Measurements from ENCODE around the gene LRP5. TPM values are rescaled to one million over a fixed set of nuclear protein-coding genes. Genes with fewer than 3 reads are reported as not detected.

The LRP5 gene
- total RNA-seq, 1 donor from 2014 or later, result 20.2 TPM

DNA sequence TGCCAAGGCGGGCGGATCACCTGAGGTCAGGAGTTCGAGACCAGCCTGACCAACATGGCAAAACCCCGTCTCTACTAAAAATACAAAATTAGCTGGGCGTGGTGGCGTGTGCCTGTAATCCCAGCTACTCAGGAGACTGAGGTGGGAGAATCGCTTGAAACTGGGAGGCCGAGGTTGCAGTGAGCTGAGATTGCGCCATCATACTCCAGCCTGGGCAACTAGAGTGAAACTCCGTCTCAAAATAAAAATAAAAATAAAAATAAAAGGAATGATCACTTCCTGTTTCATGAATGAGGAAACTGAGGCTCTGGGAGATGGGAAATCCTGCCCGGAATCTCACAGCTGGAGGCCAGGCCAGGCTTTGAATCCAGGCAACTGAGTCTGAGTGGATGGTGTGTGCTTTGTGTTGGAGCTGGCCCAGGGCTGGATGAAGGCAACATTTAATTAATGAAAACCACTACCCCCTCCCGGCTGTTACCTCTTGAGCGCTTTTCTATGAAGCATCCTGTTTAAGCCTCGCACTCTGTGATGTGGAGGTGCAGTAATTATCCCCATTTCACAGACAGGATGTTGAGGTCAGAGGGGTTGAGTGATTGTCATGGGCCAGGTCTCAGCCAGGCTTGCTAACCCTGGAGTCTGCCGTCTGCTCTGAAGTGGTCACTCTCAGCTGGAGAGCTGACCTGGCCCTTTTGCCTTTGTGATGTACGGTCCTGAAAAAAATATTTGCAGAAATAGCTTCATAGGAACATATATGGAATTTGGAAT, 27.8 kb downstream of the LRP5 start:
- H4K20me1 ChIP-seq (ENCODE audit: insufficient read depth, low read length), result peaks cover 64% of the 10 kb centered on the region
- peaks cover 5% of the 10 kb centered on the region for H3K36me3 Mint-ChIP-seq (ENCODE audit: low read depth, unreplicated experiment)
- H3K27ac Mint-ChIP-seq (ENCODE audit: unreplicated experiment), result no peak overlapping the region
- no peak overlapping the region for H3K4me2 ChIP-seq (ENCODE audit: low read length)
- H3K9ac ChIP-seq (ENCODE audit: low read length), result no peak overlapping the region
- no peaks in the 10 kb centered on the region for H3K27me3 Mint-ChIP-seq (ENCODE audit: low read depth, unreplicated experiment)
- peaks cover 34% of the 10 kb centered on the region for H3K4me1 ChIP-seq (ENCODE audit: insufficient read depth, low read length)
- no peak for TF ChIP-seq EZH2 (IDR thresholded peaks at IDR 0.05; ENCODE audit: insufficient read depth, low read length)
- TF ChIP-seq, protein P1, sequence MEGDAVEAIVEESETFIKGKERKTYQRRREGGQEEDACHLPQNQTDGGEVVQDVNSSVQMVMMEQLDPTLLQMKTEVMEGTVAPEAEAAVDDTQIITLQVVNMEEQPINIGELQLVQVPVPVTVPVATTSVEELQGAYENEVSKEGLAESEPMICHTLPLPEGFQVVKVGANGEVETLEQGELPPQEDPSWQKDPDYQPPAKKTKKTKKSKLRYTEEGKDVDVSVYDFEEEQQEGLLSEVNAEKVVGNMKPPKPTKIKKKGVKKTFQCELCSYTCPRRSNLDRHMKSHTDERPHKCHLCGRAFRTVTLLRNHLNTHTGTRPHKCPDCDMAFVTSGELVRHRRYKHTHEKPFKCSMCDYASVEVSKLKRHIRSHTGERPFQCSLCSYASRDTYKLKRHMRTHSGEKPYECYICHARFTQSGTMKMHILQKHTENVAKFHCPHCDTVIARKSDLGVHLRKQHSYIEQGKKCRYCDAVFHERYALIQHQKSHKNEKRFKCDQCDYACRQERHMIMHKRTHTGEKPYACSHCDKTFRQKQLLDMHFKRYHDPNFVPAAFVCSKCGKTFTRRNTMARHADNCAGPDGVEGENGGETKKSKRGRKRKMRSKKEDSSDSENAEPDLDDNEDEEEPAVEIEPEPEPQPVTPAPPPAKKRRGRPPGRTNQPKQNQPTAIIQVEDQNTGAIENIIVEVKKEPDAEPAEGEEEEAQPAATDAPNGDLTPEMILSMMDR (IDR thresholded peaks at IDR 0.05; ENCODE audit: insufficient read depth, low read depth, low read length), result no peak
- H3K36me3 ChIP-seq (ENCODE audit: insufficient read depth, low read length), result no peaks in the 10 kb centered on the region
- H3K27me3 ChIP-seq (ENCODE audit: insufficient read depth, low read length), result no peaks in the 10 kb centered on the region
- H3K4me1 Mint-ChIP-seq (ENCODE audit: low read depth, unreplicated experiment), result peaks cover 26% of the 10 kb centered on the region
- no peaks in the 10 kb centered on the region for H3K9me3 ChIP-seq (ENCODE audit: insufficient read depth, low read depth, low read length)
- DNase-seq (ENCODE audit: low read depth) (no peak), FAIRE-seq (no peak)
- no peak overlapping the region for H3K4me3 Mint-ChIP-seq (ENCODE audit: unreplicated experiment)
- no peaks in the 10 kb centered on the region for H3K9me3 Mint-ChIP-seq (ENCODE audit: unreplicated experiment)
- no peak overlapping the region for H2AFZ ChIP-seq (ENCODE audit: low read depth, low read length)
- peaks cover 52% of the 10 kb centered on the region for H3K79me2 ChIP-seq (ENCODE audit: insufficient read depth, low read length)
- H3K4me3 ChIP-seq (ENCODE audit: insufficient read depth, low read depth, low read length), result no peak overlapping the region
- no peak overlapping the region for H3K27ac ChIP-seq (ENCODE audit: low read depth, low read length)

DNA sequence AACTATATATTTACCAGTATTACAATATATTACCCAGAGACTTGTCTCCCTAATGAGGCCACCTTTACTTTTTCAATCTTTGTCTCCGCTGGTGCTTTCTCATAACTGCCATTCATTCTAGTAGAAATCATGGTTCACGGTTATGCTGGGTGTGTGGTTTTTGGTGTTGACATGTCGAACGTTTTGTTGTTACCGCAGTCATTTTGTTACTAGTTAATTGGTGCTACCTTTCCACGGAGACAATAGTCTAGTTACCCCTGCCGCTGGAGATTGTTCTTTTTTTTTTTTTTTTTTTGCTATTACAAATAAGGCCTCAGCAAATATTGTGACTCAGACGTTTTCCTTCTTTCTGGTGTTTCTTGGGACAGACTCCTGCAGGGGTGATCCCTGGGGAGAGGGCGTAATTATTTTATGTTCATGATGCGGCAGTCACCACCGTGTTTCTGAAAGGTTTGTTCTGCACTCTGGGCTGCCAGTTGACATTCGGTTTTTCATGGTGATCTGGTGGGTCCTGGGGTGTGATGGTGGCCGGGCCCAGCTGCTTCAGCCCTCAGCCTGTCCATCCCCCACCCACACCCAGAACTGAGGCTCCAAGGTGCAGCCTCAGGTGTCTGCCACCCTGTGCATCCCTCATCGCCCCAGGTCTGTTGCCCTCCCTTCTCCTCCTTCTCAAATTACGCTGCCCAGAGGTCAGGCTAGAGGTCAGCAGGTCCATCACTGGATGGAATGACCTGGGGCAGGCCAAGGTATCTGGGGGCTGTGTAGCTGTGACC, 28.6 kb downstream of the LRP5 start:
- H3K36me3 Mint-ChIP-seq (ENCODE audit: low read depth, unreplicated experiment), result peaks cover 5% of the 10 kb centered on the region
- Histone ChIP-seq H3K36me3 (ENCODE audit: insufficient read depth, low read length) (no peaks in the 10 kb centered on the region), H3K9me3 (ENCODE audit: insufficient read depth, low read depth, low read length) (no peaks in the 10 kb centered on the region), H4K20me1 (ENCODE audit: insufficient read depth, low read length) (peaks cover 59% of the 10 kb centered on the region), H2AFZ (ENCODE audit: low read depth, low read length) (no peak overlapping the region), H3K4me3 (ENCODE audit: insufficient read depth, low read depth, low read length) (no peak overlapping the region), H3K27me3 (ENCODE audit: insufficient read depth, low read length) (no peaks in the 10 kb centered on the region), H3K9ac (ENCODE audit: low read length) (no peak overlapping the region), H3K79me2 (ENCODE audit: insufficient read depth, low read length) (peaks cover 52% of the 10 kb centered on the region), H3K27ac (ENCODE audit: low read depth, low read length) (no peak overlapping the region), H3K4me1 (ENCODE audit: insufficient read depth, low read length) (peaks cover 34% of the 10 kb centered on the region), H3K4me2 (ENCODE audit: low read length) (peak overlapping the region; percentile 34)
- DNase-seq (ENCODE audit: low read depth) (no peak), FAIRE-seq (no peak)
- H3K4me1 Mint-ChIP-seq (ENCODE audit: low read depth, unreplicated experiment), result peaks cover 24% of the 10 kb centered on the region
- TF ChIP-seq, protein P1 (IDR thresholded peaks at IDR 0.05; ENCODE audit: insufficient read depth, low read depth, low read length), result no peak
- TF ChIP-seq EZH2 (IDR thresholded peaks at IDR 0.05; ENCODE audit: insufficient read depth, low read length), result no peak
- no peaks in the 10 kb centered on the region for H3K9me3 Mint-ChIP-seq (ENCODE audit: unreplicated experiment)
- no peak overlapping the region for H3K4me3 Mint-ChIP-seq (ENCODE audit: unreplicated experiment)
- no peak overlapping the region for H3K27ac Mint-ChIP-seq (ENCODE audit: unreplicated experiment)
- no peaks in the 10 kb centered on the region for H3K27me3 Mint-ChIP-seq (ENCODE audit: low read depth, unreplicated experiment)

All from astrocyte (in vitro differentiated cells and primary cell).